DMS53 treated with DMSO at 0.1 percent for 48 hours (cell line): ENCODE results near the gene MSANTD1.

Source experiments
- DNase-seq: peaks from one replicate; lab custom pipeline; 2025; ENCODE audit not compliant: unreplicated experiment; lab: John Stamatoyannopoulos, UW

The MSANTD1 gene

DNA sequence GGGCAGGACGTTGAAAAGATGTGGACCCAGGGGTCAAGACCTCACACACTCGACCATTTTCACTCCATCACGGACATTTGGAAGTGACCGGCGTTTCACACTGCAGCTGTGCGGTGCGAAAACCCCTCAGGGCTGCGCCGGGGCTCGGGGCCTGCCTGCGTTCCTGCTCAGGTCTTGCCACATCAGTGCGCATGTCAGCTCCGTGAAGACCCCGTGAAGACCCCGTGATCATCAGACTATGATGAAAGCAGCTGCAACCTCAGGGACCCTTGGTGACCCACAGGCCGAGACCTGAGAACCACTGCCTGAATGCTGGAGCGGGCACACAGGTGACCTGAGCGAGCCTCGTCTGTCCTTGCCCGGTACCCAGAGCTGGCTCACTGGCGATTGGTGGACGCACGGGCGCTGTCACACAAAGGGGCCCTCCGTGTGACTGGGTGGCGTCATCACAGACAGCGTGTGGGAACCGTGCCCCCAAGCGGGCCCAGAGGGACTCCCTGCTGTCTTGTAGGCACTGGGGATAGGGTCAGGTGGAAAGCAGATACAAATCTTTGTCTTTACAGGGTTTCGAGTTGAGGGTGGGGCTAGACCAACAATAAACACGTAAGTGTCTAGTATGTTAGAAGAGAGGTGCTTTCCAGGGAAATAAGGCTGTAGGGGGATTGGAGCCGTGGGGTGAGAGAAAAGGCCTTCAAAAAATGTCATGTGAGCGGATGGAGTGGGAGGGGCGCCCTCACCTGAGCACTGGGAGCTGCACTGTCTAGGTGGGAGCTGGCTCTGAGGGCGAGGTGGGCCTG is 12.7 kb downstream of the MSANTD1 start:
- no peak for DNase-seq

DNA sequence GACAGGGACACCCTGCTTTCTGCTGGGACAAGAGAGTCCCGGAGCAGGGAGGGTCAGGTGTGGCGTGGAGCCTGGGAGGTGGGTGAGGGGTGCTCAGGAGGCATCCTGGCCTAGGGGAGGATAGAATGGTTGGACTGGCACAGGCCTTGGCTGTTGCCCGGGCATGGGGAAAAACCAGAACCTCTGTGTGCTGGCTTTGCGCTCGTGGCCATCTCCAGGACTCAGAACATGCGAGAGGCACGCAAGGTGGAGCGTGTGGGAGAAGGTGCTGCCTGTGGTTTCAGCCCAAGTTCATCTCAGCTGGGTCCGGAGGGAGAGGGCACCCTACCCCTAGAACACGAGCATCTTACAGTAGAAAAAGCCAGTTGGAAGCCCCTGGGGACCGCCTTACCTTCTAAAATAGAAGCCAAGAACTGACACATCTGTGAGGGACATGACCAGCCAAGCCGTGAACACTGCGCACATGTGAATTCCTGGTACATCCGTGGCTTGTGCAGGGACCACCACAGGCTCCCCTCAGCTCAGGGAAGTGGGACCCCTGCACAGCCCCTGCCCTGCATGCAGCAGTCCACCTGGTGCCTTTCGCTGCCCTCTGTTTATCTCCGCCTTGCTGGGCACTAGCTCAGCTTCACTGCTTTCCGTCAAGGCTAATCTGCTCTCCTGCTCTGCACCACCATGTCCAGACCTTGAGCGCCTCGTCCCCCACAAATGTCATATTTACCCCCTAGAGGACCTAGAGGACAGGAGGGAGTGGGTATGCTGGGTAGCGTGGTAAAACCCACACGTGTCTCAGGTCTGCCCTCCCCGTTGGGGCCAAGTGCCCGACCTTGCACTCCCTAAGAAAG is 13.5 kb downstream of the MSANTD1 start:
- DNase-seq, result no peak

- DNase-seq, result no peak
Observed at GRCh38 chr4:3263053-3263875, 14.3 kb downstream of the MSANTD1 start.

- DNase-seq, result no peak
Observed at GRCh38 chr4:3263876-3264193, 14.9 kb downstream of the MSANTD1 start.

- DNase-seq, result no peak
Observed at GRCh38 chr4:3266076-3266475, 17.1 kb downstream of the MSANTD1 start.

GRCh38 chr4:3267576-3268394 is 18.8 kb downstream of the MSANTD1 start:
- DNase-seq, result no peak

DNA sequence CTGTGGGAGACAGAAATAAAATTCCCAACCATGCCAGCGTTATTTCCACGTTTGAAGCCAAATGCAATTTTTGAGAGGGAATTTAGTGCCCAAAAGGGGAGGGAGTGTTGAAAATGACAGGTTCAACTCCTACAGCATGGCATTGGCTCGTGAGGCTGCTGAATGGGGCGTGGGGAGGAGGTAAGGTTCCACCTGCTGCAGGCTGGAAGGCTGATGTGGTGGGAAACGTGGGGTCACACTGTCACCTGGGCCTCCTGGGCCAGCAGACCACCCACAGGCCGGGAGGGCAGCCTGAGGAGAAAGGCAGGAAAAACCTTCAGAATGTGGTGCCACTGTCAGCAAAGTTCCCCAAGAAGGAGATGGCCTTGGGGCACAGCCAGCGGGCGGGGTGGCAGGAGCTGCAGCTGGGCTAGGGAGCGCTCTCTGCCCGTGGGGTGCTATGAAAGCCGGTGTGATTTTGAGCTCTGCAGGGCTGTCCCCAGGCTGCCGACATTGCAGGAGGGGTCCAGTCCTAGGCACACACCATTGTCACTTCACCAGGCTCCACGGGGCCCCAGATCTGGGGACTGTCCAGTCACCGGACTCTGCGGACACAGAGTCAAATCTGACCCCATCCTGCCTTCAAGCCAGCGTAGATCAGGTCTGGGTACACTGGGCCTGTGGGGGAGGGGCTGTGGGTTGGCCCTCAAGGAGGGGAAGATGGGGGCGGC is 19.6 kb downstream of the MSANTD1 start:
- DNase-seq, result no peak

DNA sequence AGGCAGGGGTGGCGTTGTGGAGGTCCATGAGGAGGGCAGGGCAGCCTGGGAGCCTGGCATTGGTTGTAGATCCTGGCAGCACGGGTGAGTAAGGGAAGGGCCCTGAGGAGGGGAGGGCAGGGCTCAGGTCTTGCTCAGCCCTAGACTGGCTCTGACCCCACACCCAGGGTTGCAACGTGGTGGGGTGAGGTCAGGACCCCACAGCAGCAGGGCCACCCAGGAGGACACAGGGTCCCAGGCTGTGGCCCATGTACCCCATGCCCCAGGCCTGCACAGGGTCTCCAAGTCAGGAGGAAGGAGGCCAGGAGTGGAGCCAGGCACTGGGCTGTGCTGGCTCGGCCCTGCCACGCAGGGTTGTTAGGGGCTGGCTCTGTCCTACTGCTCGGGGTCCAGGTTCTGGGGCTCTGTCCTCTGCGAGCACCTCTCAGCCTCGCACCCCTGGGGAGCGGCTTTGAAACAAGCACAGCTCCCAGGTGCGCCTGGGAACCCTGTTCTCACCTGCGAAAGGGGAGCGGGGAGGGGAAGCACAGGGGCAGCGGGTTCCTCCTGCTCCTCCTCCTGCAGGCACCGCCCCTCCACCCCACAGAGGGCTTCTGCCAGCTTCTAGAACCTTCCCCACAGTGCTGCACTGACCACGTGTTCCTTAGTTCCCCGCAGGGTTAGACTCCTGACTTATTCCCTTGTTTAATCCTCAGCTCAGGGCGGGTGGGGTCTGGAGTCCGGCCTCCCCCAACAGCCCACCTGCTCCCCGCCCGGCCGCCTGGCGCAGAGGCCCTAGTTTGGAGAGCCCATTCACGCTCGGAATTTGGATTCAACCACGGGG is 20.4 kb downstream of the MSANTD1 start:
- DNase-seq, result no peak

- no peak for DNase-seq
Observed at GRCh38 chr4:3269991-3270611, 21.1 kb downstream of the MSANTD1 start.

DNA sequence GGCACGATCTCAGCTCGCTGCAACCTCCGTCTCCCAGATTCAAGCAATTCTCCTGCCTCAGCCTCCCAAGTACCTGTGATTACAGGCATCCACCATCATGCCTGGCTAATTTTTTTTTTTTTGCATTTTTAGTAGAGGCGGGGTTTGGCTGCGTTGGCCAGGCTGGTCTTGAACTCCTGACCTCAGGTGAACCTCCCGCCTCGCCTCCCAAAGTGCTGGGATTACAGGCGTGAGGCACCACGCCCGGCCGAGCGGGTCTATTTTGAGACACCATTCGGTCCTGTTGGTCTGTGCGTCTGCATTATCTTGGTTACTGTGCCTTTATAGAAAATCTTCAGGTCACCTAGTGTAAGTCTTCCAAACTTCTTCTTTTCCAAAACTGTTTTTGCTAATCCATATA is 22.2 kb downstream of the MSANTD1 start:
- no peak for DNase-seq

DNA sequence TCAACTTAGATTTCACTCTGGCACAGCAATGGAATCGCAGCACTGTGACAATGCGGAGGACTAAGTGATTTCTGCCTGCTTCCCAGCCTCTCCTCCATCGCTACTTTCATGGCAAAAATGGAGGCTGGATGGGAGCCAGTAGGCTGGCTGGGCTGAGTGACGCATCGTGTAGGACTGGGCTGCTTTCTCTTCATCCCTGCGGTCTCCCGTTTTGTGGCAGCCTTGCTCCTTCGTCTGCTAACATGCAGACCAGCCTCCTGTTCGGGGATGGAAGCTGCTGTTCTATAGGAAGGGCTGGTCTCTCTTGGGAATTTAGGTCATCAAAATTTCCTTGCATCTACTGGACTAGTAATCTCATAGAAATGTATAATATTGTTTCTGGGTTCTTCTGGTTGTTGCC is 28.0 kb downstream of the MSANTD1 start:
- no peak for DNase-seq

- no peak for DNase-seq
Observed at GRCh38 chr4:3280466-3280865, 31.5 kb downstream of the MSANTD1 start.

DNA sequence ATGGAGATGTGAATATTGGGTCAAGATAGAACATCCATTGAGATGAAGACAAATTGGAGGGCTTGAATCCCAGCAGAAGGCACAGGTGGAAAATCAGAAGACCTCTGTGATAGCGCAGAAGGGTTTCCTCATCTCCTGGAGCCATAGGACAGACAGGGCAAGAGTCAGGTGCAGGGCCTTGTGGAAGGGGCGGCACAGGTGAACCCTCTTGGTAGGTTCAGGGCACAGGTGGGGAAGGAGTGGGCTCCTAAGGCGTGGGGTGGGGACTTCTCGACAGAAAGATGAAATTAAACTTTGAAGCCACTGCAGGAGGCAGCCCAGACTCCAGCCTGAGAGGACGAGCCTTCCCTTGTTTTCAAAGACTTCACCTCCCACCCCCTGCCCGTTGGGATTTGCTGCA is 34.5 kb downstream of the MSANTD1 start:
- DNase-seq, result no peak

DNA sequence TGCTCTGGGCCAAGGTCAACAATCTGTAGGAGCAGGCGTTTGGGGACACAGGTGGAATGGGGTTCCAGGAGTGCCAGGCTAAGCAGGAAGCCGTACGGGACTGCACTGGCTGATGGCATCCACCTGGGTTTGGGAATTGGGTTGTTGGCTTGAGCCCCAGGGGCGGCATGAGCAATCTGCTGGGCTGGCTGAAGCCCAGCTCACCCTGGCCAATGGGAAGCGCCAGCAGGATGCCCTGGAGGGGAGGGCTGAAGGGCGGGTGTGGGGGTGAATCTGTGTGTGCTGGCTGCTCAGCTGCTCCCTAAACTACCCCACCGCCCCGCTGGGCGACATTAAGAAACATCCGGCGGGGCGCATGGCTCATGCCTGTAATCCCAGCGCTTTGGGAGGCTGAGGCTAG is 35.0 kb downstream of the MSANTD1 start:
- DNase-seq, result no peak

GRCh38 chr4:3284734-3285557 is 36.0 kb downstream of the MSANTD1 start:
- no peak for DNase-seq

DNA sequence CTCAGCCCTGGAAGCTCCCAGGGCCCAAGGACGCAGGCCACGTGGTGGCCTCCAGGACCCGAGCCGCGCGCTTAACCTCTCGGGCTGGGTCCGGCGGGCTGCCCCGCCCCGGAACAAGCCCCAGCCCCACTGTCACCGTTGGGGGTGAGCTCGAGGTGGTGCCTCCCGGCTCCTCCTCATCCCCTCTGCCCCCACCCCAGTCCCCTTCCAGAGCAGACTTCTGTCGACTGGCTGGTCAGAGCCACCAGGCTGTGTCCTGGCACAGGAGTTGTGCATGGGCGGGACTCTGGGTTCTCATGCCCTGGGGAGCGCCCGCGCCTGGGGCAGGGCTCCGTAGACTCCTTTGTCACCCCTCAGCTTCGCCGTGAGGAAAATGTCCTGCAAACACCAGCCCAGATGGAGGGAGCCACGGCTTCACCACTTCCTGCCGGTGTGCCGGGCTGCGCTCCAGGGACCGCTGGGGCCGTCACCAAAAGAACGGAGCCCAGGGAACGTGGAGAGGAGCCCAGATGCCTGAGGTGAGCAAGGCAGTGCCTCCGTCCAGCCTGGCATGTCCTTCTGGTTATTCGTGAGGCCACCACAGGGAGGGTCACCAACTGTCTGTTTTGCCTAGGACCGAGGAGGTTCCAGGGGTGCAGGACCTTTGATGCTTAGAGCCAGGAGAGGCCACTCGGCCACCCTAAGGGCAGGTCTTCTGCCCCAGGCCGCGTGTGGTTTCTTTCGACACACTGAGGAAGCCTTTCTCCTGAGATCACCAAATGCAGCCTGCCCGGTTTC is 36.8 kb downstream of the MSANTD1 start:
- no peak for DNase-seq
